HS-5 (cell line): Measurements from ENCODE around the gene PLD2.

ENCODE experiments used
- DNase-seq: peaks from one replicate; pipeline ENCODE4 v3.0.0-alpha.2; 2012; ENCODE audit warnings: low read depth

The PLD2 gene

GRCh38 chr17:4806777-4807604, at the start of gene PLD2:
Gene PLD2, plus strand, starts transcription at chr17:4807152. Its CDS starts 621 bp downstream, at chr17:4807773.
- no peak for DNase-seq

- DNase-seq = no peak
Observed at GRCh38 chr17:4759776-4760236, 47.1 kb upstream of the PLD2 start.

GRCh38 chr17:4764595-4764994, 42.4 kb upstream of the PLD2 start:
- DNase-seq = no peak

- DNase-seq = no peak
Observed at GRCh38 chr17:4766201-4766600, 40.8 kb upstream of the PLD2 start.

- DNase-seq = no peak
Observed at GRCh38 chr17:4766723-4767122, 40.2 kb upstream of the PLD2 start.

- DNase-seq = no peak
Observed at GRCh38 chr17:4768298-4768697, 38.7 kb upstream of the PLD2 start.

GRCh38 chr17:4769628-4770027, 37.3 kb upstream of the PLD2 start:
- no peak for DNase-seq

GRCh38 chr17:4771519-4772234, 35.3 kb upstream of the PLD2 start, which contains the start of gene TM4SF5:
Gene TM4SF5, plus strand, starts transcription at chr17:4771886. Its CDS starts 37 bp downstream, at chr17:4771923.
- DNase-seq = no peak

- no peak for DNase-seq
Observed at GRCh38 chr17:4772235-4772613, 34.7 kb upstream of the PLD2 start.

- DNase-seq = no peak
Observed at GRCh38 chr17:4777969-4778760, 28.8 kb upstream of the PLD2 start.

- no peak for DNase-seq
Observed at GRCh38 chr17:4780325-4780955, 26.5 kb upstream of the PLD2 start.

GRCh38 chr17:4782652-4783051, 24.3 kb upstream of the PLD2 start:
- DNase-seq = no peak

GRCh38 chr17:4785311-4786105, 21.4 kb upstream of the PLD2 start:
- no peak for DNase-seq

GRCh38 chr17:4786106-4786511, 20.8 kb upstream of the PLD2 start, which contains the start of gene VMO1:
Gene VMO1, minus strand, starts transcription at chr17:4786364. Its CDS starts 12 bp downstream, at chr17:4786352.
- DNase-seq = no peak

GRCh38 chr17:4786516-4786915, 20.4 kb upstream of the PLD2 start:
- DNase-seq = no peak

- no peak for DNase-seq
Observed at GRCh38 chr17:4788159-4788806, 18.7 kb upstream of the PLD2 start.

- no peak for DNase-seq
Observed at GRCh38 chr17:4788807-4789700, 17.9 kb upstream of the PLD2 start, which contains the start of gene GLTPD2. Gene GLTPD2, plus strand, starts transcription at chr17:4788964. Its CDS starts 48 bp downstream, at chr17:4789012.

GRCh38 chr17:4789701-4789950, 17.3 kb upstream of the PLD2 start:
- DNase-seq = no peak

GRCh38 chr17:4789951-4790704, 16.8 kb upstream of the PLD2 start:
- peak; percentile 95 for DNase-seq
